ENCODE results near the gene PRR14L. TPM values are rescaled to one million over a fixed set of nuclear protein-coding genes. Genes with fewer than 3 reads are reported as not detected.
"Not testable (repeated sequence)": the region's sequence is repeated elsewhere in the genome, so short reads cannot be mapped to it uniquely, and the experiment has no call there.

Gene PRR14L
- total RNA-seq, 2 experiments from 2014 or later = 63.5 to 72.4 TPM

DNA sequence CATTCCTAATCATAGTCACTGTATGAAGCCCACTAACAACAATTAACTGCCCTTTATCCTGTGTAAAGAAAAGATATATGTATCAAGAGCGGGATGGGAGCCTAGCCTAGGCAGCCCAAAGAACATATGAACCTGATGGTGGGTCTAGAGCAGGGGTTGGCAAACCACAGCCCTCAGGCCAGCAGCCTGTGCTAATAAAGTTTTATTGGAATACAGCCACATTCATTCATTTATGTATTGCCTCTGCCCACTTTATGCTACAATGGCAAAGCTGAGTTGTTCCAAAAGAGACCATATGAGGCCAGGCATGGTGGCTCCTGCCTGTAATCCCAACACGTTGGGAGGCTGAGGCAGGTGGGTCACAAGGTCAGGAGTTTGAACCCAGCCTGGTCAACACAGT, 13.5 kb downstream of the PRR14L start:
- H3K4me1 Mint-ChIP-seq = peaks cover 38% of the 10 kb centered on the region
- no peak for DNase-seq
- ChIA-PET POLR2A (no interaction called here), CTCF (interaction anchor here (0.5 kb wide), 1 partner anchor 38 kb away, joined by 4 read pairs; no protein-coding TSS in a partner anchor)
- H3K27me3 Mint-ChIP-seq = no peaks in the 10 kb centered on the region
- no peak overlapping the region for H3K27ac Mint-ChIP-seq
- H3K36me3 Mint-ChIP-seq (ENCODE audit: low read depth) = peaks cover 34% of the 10 kb centered on the region
- H3K9me3 Mint-ChIP-seq = no peaks in the 10 kb centered on the region
- no peak overlapping the region for H3K4me3 Mint-ChIP-seq

- H3K27me3 Mint-ChIP-seq = no peaks in the 10 kb centered on the region
- POLR2A ChIA-PET = no interaction called here
- H3K4me1 Mint-ChIP-seq = peaks cover 28% of the 10 kb centered on the region
- H3K4me3 Mint-ChIP-seq = no peak overlapping the region
- H3K36me3 Mint-ChIP-seq (ENCODE audit: low read depth) = peaks cover 30% of the 10 kb centered on the region
- no peak for DNase-seq
- no peaks in the 10 kb centered on the region for H3K9me3 Mint-ChIP-seq
- CTCF ChIA-PET = interaction anchor here (0.8 kb wide), 1 partner anchor 12 kb away, joined by 3 read pairs; no protein-coding TSS in a partner anchor
- no peak overlapping the region for H3K27ac Mint-ChIP-seq
Measured at GRCh38 chr22:31734512-31734911, 15.4 kb downstream of the PRR14L start.

DNA sequence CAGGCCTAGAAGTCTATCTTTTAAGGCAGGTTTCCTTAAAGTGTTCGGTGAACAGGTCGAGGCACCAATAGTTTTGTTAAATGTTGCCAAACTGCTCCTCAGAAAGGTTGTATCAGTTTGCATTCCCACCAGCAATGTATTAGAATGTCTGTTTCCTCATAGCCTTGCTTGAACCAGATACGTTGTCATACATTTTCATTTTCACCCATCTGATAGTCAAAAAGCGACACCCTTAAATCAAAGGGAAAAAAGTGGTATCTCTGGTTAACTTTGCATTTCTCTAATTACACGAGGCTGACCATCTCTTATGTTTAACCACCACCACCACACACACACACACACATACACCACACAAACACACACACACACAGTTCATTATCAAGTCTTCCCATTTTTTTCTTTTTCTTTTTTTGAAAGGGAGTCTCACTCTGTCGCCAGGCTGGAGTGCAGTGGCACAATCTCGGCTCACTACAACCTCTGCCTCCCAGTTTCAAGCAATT, 16.3 kb downstream of the PRR14L start:
- no peaks in the 10 kb centered on the region for H3K27me3 Mint-ChIP-seq
- peaks cover 33% of the 10 kb centered on the region for H3K36me3 Mint-ChIP-seq (ENCODE audit: low read depth)
- ChIA-PET POLR2A (no interaction called here), CTCF (no interaction called here)
- H3K9me3 Mint-ChIP-seq = no peaks in the 10 kb centered on the region
- peaks cover 20% of the 10 kb centered on the region for H3K4me1 Mint-ChIP-seq
- H3K27ac Mint-ChIP-seq = no peak overlapping the region
- no peak overlapping the region for H3K4me3 Mint-ChIP-seq
- no peak for DNase-seq

- peaks cover 9% of the 10 kb centered on the region for H3K4me1 Mint-ChIP-seq
- no peak overlapping the region for H3K27ac Mint-ChIP-seq
- no peaks in the 10 kb centered on the region for H3K9me3 Mint-ChIP-seq
- no peak overlapping the region for H3K4me3 Mint-ChIP-seq
- peaks cover 23% of the 10 kb centered on the region for H3K36me3 Mint-ChIP-seq (ENCODE audit: low read depth)
- CTCF ChIA-PET = no interaction called here
- no peaks in the 10 kb centered on the region for H3K27me3 Mint-ChIP-seq
- no peak for DNase-seq
- POLR2A ChIA-PET = no interaction called here
Measured at GRCh38 chr22:31732089-31732829, 17.7 kb downstream of the PRR14L start.

GRCh38 chr22:31730344-31730711, 19.6 kb downstream of the PRR14L start:
- POLR2A ChIA-PET = interaction anchor here (0.6 kb wide), 1 partner anchor 103 kb away, joined by 4 read pairs; no protein-coding TSS in a partner anchor

GRCh38 chr22:31728857-31729256, 21.1 kb downstream of the PRR14L start:
- H3K27me3 Mint-ChIP-seq = no peaks in the 10 kb centered on the region
- no peak overlapping the region for H3K27ac Mint-ChIP-seq
- CTCF ChIA-PET = no interaction called here
- no peak for DNase-seq
- no peak overlapping the region for H3K4me3 Mint-ChIP-seq
- POLR2A ChIA-PET = no interaction called here
- H3K36me3 Mint-ChIP-seq (ENCODE audit: low read depth) = peaks cover 16% of the 10 kb centered on the region
- peaks cover 4% of the 10 kb centered on the region for H3K4me1 Mint-ChIP-seq
- H3K9me3 Mint-ChIP-seq = no peaks in the 10 kb centered on the region

More at GRCh38 chr22:31730344-31730711, 19.6 kb downstream of the PRR14L start:
- Mint-ChIP-seq H3K4me3 (no peak overlapping the region), H3K36me3 (ENCODE audit: low read depth) (peaks cover 17% of the 10 kb centered on the region), H3K27ac (no peak overlapping the region), H3K27me3 (no peaks in the 10 kb centered on the region), H3K4me1 (peaks cover 7% of the 10 kb centered on the region), H3K9me3 (no peaks in the 10 kb centered on the region)
- CTCF ChIA-PET = no interaction called here
- DNase-seq = no peak

- DNase-seq = no peak
- CTCF ChIA-PET = interaction anchor here (1.2 kb wide), 1 partner anchor 12 kb away, joined by 3 read pairs; no protein-coding TSS in a partner anchor
- Mint-ChIP-seq H3K4me3 (no peak overlapping the region), H3K27ac (peak overlapping the region; percentile 1), H3K27me3 (no peaks in the 10 kb centered on the region), H3K36me3 (ENCODE audit: low read depth) (peaks cover 21% of the 10 kb centered on the region), H3K9me3 (no peaks in the 10 kb centered on the region), H3K4me1 (no peaks in the 10 kb centered on the region)
- POLR2A ChIA-PET = no interaction called here
Measured at GRCh38 chr22:31726692-31727091, 23.2 kb downstream of the PRR14L start.

DNA sequence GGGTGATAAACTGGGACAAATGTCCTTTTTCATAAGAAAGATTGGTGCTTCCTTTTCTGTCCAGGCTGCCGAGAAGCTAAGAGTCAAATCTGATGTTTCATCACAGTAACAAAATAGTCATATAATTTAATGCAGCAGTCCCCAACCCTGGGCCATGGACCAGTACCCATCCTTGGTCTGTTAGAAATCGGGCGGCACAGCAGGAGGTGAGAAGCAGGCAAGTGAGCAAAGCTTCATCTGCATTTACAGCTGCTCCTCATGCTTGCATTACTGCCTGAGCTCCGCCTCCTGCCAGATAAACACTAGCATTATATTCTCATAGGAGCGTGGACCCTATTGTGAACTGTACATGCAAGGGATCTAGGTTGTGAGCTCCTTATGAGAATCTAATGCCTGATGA, 26.2 kb downstream of the PRR14L start:
- no peak for DNase-seq
- H3K27me3 Mint-ChIP-seq = no peaks in the 10 kb centered on the region
- peaks cover 33% of the 10 kb centered on the region for H3K36me3 Mint-ChIP-seq (ENCODE audit: low read depth)
- H3K9me3 Mint-ChIP-seq = no peaks in the 10 kb centered on the region
- ChIA-PET POLR2A (no interaction called here), CTCF (no interaction called here)
- H3K4me1 Mint-ChIP-seq = peaks cover 3% of the 10 kb centered on the region
- no peak overlapping the region for H3K4me3 Mint-ChIP-seq
- peak overlapping the region; percentile 54 for H3K27ac Mint-ChIP-seq

DNA sequence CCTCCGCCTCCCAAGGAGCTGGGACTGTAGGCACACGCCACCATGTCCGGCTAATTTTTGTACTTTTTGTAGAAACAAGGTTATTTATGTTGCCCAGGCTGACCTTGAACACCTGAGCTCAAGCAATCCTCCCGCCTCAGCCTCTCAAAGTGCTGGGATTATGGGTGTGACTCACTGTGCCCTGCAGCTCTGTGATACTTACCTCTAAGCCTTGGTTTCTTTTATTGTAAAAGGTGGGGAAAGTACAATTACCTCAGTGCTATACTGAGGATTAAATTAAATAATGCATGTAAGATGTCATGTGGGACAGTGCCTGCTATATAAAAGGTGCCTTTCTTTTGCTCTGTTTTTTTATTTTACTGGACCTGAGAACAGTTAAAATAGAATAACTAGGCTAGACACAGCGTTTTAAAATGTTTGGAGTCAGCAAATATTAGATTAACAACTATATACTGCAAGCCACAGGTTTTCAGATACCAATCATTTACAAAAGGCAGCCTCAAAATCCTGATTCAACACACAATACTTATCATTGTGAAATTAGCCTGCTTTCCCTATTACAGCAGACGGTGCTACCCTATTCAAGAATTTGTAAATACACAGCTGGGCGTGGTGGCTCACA, 30.0 kb downstream of the PRR14L start:
- DNase-seq = no peak
- no peaks in the 10 kb centered on the region for H3K9me3 Mint-ChIP-seq
- peaks cover 3% of the 10 kb centered on the region for H3K4me1 Mint-ChIP-seq
- no peak overlapping the region for H3K4me3 Mint-ChIP-seq
- CTCF ChIA-PET = no interaction called here
- no peak overlapping the region for H3K27ac Mint-ChIP-seq
- POLR2A ChIA-PET = no interaction called here
- peaks cover 54% of the 10 kb centered on the region for H3K36me3 Mint-ChIP-seq (ENCODE audit: low read depth)
- no peaks in the 10 kb centered on the region for H3K27me3 Mint-ChIP-seq

DNA sequence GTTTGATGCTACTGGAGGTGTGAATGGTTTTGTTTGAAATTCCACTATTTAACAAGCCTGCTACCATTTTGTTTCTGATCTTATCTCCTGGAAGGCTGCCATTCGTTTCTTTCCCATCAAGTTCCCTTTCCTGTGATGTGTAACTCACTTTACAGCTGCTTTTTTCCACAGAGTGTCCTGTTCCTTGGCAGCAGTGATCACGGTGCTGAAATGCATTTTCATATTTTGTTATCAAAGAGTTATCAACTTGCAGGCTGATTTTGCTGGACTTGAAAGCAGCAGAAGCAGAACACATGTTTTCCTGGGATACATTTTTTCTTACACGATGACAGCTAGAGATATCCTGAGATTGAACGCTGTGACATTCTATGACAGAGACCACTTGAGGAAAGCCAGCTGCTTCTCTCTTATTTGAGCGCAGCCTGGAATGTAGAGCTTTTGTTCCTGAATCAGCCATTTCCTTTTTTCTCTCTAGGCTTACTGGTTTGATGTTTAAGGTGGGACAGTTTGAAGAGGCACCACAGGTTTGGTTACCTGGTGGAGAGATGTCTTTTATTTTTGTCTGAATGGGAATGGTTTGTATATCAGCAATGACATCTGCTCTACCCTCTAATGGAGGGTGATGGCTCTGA, 34.7 kb downstream of the PRR14L start:
- ChIA-PET CTCF (no interaction called here), POLR2A (no interaction called here)
- DNase-seq = no peak
- H3K4me3 Mint-ChIP-seq = no peak overlapping the region
- peaks cover 54% of the 10 kb centered on the region for H3K36me3 Mint-ChIP-seq (ENCODE audit: low read depth)
- no peaks in the 10 kb centered on the region for H3K4me1 Mint-ChIP-seq
- H3K9me3 Mint-ChIP-seq = no peaks in the 10 kb centered on the region
- no peaks in the 10 kb centered on the region for H3K27me3 Mint-ChIP-seq
- peak overlapping the region; percentile 38 for H3K27ac Mint-ChIP-seq

GRCh38 chr22:31711226-31711625, 38.7 kb downstream of the PRR14L start:
- POLR2A ChIA-PET, CTCF ChIA-PET, H3K4me3 Mint-ChIP-seq, H3K27ac Mint-ChIP-seq, H3K9me3 Mint-ChIP-seq, H3K27me3 Mint-ChIP-seq, H3K4me1 Mint-ChIP-seq, DNase-seq: not testable (repeated sequence)
- H3K36me3 Mint-ChIP-seq (ENCODE audit: low read depth) = peaks cover 38% of the 10 kb centered on the region

- H3K9me3 Mint-ChIP-seq = no peaks in the 10 kb centered on the region
- H3K27me3 Mint-ChIP-seq = no peaks in the 10 kb centered on the region
- ChIA-PET POLR2A (no interaction called here), CTCF (no interaction called here)
- H3K4me3 Mint-ChIP-seq = no peak overlapping the region
- H3K36me3 Mint-ChIP-seq (ENCODE audit: low read depth) = peaks cover 27% of the 10 kb centered on the region
- no peak overlapping the region for H3K27ac Mint-ChIP-seq
- no peak for DNase-seq
- peaks cover 5% of the 10 kb centered on the region for H3K4me1 Mint-ChIP-seq
Measured at GRCh38 chr22:31707519-31707918, 42.4 kb downstream of the PRR14L start.

- Mint-ChIP-seq H3K27ac (no peak overlapping the region), H3K4me1 (peaks cover 36% of the 10 kb centered on the region), H3K27me3 (no peaks in the 10 kb centered on the region), H3K36me3 (ENCODE audit: low read depth) (peaks cover 56% of the 10 kb centered on the region), H3K4me3 (no peak overlapping the region), H3K9me3 (no peaks in the 10 kb centered on the region)
- CTCF ChIA-PET = interaction anchor here (0.6 to 1.9 kb wide), 2 partner anchors 30 to 61 kb away, joined by 4 to 6 read pairs; no protein-coding TSS in a partner anchor
- POLR2A ChIA-PET = no interaction called here
- DNase-seq = no peak
Measured at GRCh38 chr22:31695423-31695822, 54.5 kb downstream of the PRR14L start.
